ENCODE results near the gene KCNIP1.

Gene KCNIP1

DNA sequence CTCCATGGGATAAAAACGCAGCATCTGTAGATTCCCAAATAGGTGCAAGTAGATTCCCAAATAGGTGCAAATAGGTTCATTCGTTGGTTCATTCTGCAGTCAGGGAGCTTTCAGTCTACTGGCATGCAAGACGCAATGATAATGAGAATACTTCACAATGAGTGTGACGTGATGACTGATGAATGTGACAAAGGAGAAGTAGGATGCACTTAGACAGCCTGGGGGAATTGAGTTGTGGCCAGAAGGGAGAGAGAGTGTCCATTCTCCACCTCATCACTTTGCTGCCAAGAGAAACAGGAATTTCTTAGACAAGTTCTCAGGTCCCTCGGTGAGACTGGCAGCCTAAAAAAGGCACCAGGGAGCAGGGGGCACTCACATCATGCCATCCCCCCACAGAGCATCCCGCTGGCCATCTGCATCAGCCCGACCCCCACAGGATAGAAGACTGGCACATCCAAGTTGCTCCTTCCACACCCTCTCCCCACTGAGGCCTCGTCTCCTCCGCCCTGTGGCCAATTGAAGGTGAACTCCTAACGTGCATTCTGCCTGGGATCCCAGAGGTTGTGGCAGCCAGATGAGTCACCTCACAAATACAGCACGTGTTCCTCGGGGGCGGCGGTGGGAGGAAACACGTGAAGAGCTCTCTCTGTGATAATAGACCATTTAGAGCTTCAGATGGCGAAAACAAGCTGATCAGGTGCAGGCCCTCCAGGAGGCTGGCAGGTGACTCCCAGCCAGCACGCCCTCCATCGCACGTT lies 19.9 kb upstream of the KCNIP1 start:
- no peak for DNase-seq

DNA sequence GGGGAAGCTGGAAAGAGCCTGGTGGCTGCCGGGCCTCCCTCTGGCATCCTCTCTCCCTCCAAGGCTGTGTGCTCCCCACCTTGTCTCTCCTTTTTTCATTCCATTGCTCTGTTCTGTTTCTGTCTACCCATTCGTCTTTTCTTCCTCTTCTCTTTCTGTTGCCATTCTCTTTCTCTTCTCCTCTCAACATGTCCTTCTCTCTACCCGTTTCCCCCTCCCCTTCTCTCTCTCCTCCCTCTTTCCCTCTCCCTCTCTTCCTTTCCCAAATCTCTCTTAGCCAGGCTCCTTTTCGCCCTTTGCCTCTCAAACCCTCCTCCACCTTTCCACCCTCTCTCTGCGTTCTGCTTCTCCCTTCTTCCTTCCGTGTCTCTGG lies 19.4 kb upstream of the KCNIP1 start:
- no peak for DNase-seq

DNA sequence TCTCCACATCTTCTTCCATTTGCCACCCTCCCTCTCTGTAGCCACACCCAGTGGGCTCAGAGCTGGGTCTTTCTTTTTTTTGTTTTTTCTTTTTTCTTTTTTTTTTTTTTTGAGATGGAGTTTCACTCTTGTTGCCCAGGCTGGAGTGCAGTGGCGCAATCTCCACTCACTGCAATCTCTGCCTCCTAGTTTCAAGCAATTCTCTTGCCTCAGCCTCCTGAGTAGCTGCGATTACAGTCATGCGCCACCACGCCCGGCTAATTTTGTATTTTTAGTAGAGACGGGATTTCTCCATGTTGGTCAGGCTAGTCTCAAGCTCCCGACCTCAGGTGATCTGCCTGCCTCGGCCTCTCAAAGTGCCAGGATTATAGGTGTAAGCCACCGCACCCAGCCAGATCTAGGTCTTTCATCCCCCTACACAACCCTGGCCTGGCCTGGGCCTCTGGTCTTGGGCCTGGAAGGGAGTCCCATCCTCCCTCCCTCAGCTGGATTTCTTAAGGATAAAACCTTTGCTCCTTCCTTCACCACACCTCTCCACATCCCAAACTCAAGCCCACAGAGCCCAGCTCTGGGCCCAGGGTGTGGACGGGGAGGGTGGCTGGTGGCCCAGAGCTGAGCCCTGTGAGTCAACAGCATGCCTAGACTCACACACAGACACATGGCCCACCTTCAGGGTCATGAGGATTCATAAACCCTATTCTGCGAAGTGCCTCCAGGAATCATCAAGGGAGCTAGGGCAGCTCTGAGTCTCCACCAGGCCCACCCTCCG lies 18.8 kb upstream of the KCNIP1 start:
- DNase-seq = no peak

DNA sequence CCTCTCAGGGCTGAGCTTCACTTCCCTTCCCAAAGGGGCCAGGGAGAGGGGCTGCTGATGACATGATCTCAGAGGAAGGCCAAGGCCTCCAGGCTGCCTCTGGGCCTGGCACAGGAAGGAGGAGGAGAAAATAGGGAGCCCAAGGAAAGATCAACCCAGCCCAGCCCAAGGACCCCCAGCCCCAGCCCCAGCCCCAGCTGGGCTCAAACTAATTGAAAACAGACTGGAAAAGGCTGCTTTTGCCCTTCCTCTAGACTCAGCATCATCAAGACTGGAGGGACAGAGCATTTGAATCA lies 18.3 kb upstream of the KCNIP1 start:
- DNase-seq = no peak

DNA sequence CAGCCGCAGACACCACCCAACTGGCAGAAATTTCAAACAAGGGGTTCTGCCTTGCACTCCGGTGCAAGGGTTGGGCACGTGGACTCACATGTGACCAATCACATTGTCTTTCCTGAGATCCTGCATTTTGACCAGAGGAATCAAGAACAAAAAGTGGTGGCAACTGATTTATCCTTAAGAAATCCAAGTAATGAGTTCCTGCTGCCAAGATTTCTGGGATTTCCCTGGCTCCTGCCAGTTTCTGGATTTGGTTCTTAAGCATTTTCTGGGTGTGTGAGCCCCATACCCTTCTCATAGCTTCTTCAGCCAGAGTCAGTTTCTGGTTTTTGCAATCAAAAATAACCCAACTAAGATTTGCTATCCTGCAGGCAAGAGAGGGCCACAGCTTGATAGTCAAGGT lies 17.4 kb upstream of the KCNIP1 start:
- DNase-seq = no peak

DNA sequence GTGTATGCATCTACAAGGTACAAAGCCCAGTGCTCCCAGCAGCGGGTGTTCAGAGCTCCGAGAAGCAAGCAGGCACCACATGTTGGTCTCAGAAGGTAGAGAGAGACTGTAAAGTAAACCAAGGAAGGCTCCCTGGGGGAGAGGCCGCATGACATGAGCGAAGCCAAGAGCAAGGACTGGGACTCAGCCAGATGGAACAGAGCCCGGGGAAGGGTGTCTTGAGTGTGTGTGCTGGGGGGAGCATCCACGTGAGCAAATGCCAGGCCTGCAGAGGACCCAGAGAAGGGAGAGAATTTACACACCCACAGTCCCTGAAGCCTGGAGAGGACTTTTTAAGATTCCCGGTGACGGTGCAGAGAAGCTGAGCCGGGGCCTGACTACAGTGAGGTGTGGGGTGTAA lies 15.2 kb upstream of the KCNIP1 start:
- DNase-seq = no peak

DNA sequence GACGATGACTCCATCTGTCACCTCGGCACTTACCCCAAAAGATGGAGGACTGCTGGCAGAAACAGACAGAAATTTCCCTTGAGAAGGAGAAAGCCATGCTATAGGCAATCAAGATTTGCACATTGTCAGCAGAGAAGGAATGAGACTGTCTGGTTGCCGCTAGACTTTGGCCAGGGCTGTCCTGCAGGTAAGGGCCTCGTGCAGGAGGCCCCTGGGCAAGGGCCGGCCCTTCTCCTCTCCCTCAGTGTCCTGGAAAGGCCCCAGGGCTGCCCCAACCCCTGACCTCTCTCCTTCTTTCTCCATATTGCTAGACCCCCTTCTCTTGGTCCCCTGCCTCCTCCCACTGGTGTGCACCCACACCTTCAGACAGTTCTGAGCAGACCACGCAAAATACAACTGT lies 14.6 kb upstream of the KCNIP1 start:
- DNase-seq = no peak

DNA sequence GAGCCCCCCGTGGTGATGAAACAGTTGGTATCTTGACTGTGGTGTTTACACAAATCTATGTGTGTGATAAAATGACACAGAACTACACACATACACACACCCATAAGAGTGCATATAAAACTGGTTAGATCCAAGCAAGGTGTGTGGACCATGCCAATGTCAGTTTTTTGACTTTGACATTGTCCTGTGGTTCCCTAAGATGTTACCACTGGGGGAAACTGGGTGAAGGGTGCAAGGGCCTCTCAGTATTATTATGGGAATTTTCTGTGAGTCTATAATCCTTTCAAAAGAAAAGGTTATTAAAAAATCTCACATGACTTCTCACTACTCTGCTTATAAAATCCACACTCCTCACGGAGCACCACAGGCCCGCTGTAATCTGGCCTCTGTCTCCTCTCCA lies 13.4 kb upstream of the KCNIP1 start:
- DNase-seq = no peak

DNA sequence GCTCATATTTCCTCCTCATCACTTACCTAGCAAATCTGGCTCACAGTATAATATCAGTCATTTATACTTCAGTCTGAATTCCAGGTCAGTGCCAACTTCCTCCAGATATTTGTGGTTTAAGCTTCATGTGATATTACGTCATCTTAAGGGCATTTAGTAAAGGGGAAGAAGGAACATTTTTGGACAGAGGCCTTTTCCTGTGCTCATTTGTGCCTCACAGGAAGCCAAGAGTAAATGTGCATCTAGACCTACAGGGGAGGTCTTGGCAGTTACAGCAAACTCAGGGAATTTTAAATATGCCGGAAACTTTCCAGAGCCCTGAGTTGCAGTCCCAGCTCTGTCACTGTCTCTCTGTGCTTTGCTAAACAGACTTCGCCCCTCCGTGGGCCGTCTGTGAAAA lies 12.3 kb upstream of the KCNIP1 start:
- no peak for DNase-seq

DNA sequence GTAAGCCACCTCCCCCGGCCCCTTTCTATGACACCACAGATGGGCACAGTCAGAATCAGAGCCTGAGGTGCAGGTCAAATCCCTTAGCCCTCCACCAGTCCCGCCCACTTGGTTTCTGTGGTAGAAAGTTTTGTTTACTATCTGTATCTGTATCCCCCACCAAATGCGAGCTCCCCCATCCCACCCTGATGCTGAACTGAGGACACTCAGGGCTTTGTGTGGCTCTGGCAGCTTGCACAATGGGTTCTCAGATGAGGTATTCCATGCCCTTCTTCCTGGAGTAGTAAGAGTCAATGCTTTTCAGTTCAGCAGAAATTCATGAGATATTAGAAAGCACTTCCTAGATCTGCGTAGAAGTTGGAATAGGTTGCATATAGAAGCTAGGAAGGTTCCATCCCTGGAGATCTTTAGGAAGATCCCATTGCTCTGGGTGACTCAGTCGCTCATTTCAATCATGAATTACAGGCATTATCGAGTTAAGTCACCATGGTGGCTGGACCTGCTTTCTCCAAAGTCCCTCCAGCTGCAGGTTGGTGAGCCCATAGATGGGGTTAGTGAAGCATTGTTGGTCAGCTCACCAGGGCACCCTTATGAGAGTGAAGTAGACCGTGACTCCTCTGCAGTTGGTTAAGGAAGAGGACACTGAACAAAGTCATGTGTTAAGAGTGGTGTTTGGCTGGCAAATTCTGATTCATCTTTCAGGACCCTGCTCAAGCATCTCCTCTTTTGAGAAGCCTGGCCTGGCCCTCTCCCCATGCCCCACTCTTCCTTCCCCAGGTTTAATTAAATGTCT lies 10.6 kb upstream of the KCNIP1 start:
- DNase-seq = no peak

DNA sequence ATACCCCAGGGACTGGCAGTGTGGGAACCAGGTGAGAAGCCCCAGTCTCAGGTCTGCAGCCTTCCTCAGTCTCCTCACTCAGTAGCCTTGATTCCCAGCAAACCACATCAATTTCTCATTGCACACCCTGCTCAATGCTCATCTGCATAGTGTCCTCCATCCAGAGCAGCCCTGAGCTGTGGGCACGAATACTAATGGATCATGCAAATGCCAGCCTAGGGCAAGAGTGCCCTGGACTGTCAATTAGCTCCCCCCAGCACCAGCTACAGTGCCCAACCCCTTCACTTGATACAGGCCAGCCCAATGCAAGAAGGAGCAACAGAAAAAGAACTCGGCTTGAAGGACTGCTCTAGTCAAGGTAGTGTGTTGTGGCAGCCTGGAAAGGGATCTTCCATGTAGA lies 9.8 kb upstream of the KCNIP1 start:
- no peak for DNase-seq

DNA sequence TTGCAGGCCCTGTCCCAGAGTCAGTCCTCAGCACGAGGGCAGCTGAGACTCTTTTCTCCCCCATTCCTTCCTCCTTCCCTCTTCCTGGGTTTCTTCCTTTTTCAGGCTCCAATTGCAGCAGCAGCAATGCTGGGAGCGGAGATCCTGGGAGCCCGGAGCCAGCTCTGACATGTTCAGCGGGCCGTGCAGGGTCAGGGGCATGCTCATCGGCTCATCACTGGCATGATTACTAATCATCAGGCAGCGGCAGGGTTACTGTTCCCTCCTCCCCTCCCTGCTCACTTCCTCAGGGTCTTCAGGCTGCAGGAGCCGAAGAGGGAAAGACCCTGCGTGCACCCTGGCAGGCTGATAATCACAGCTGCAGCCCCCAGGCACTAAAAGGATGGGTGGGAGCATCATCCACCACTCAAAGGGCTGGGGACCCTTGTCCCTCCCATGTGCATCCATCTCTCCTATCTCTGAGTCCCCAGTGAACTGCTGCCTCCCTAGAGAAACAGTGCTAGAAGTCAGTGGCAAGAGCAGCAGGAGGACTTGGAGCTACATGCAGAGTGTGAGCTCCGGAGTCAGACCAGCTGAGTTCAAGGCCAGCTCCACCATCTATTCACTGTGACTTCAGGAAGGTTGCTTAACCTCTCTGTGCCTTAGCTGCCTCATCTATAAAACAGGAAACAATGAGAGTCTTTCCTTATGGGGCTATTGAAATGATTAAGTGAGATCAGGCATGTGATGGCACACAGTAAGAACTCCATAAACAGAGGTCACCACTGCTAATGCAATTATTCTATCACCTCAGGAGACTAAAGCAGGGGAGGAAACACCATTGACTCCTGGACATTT lies 7.8 kb upstream of the KCNIP1 start:
- no peak for DNase-seq

DNA sequence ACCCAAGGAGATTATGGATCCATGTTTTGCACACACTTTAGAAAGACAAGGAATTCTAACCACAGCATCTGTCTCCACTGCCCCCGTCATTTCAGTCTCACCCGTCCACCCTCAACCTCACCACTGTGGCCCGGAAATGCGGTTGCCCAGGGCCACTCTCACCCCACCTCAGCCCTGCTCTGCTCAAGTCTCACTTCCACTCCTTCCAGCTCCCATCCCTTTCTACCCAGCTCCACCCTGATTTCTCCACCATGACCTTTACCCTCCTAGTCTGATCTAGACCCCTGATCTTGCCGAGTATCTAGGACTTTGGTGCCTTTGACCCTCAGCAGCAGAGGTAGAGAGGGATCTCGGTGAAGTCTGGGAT lies 7.2 kb upstream of the KCNIP1 start:
- DNase-seq = no peak

DNA sequence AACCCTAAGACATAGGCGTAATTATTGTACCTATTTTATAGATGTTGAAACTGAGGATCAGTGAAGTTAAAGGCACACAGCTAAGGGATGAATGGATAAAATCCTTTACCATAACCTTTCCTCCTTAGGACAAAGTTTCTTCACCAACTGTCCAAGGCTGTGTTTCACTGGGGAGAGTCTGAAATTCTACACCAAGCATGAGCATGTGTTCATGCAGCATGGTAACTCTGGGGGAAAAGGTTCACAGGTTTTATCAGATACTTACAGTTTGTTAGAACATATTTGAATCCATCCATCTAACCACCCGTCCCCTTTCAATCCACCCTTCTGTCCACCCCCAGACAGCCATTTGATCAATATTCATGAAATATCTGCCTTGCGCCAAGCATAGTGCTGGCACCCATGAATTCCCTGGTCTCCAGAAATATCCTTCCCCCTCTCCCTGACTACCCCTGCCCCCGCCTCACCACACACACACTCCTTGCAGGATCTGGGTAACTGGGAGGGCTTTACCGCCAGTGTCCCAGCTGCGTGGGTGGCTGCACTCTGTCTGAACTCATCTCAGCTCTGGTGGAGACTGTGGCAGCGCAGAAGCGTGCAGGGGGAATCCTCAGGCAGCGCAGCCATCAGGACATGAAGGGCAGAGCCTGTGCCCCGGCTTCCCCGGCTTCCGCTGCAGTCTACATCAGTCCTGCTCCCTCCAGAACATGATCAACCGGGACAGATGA lies 6.3 kb upstream of the KCNIP1 start:
- DNase-seq = no peak

DNA sequence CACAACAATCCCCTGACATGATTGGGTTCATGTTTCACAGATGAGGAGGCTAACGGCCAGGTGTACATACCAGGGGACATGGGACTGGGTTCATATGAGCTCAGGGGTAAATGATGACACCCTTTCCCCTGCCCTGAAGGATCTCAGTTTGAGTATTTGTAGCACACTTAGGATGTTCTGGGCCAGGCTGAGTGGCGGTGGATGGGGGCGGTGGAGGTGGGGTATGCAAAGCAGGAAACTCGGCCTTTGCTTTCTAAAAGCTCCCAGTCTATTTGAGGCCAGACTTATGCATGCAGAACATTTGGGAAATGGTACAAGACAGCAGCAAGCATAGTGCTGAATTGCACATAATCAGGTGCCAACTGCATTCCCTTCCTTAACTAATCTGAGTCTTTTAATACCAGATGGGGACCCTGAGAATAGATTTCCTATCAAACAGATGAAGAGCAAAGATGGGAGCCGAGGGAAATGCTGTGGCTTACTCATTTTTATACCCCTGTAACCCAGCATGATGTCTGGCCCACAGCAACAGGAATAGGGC lies 4.9 kb upstream of the KCNIP1 start:
- DNase-seq = no peak

DNA sequence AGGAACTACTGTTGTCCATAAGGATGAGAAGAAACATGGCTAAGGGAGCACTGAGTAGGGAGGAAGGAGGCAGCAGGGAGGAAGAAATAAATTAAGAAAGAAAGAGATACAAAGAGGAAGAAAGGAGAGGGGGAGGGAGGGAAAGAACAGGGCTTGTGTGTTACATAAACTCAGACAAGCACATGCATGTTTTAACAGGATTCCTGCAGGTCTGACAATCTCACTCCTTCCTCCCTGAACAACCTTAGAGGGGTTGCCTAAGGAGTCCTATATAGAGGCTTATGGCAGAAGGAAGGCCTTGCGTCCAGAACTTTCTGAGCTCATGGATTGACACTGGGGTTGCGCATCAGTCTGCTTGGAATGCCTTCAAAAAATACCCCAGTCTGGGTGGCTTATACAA lies 4.2 kb upstream of the KCNIP1 start:
- DNase-seq = no peak

DNA sequence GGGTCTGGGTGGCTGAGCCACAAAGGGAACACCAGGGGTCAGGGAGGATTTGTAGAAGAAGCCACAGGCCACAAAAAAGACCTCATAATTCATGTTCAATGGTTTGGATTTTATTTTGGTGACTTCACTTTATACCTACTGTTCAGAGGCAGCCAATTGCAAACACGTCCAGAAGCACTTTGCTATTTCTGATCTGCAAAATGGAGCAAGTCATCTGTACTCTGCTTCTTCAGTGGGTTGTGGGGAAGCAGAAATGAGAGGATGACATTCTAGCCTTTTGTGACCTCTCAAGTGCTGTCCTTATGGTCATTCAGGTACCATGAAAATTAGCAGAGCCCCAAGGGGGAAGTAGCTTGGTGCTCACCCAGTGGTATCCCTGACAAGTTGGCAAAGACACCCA lies 2.5 kb upstream of the KCNIP1 start:
- DNase-seq = no peak

DNA sequence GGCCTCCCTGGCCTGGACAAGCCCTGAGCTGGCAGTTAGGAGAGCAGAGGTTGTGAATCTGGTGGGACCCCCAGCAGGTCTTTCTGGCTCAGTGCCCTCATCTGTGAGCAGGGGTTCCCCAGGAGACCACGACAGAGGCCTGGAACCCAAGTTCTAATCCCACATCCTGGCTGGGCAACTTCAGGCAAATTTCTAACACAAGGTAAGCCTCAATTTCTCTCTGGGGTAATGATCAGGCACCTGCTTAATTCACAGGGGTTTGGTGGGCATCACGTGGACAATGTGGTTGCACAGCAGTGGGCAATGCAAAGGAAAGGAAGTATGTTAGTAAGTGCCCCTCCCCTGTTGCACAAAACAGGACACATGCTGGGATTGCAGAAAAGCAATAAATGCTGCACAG lies 1.9 kb upstream of the KCNIP1 start:
- DNase-seq = no peak

DNA sequence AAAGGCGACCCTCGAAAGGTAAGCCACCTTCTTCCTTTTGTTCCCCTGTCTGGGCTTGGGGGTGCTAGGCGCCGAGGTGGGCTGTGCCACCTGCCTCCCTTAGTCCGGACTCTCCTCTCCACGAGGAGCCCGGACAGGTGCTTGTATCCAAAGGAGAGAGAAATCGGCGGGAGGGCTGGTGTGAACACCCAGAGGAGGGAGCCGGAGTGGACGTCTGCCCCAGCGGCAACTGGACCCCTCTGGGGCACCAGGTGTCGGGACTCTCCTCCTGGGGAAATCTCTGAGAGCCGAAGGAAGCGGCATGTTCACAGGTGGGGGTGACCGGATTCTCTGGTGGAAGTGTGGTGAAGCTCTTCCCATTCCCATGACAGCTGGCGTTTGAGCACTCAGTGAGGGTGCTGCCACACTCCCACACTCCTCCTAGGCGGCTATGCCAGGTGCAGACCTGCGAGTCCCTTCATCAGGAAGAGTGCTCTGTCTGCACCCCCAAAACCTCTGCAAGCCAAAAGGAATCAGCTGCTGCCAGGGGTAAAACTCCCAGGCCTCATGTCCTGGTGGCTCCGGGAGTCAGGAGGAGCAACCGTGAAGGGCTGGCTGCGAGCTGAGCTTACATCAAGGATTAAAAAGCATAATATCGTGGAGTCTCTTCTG lies 921 bp downstream of the KCNIP1 start:
- DNase-seq = no peak

DNA sequence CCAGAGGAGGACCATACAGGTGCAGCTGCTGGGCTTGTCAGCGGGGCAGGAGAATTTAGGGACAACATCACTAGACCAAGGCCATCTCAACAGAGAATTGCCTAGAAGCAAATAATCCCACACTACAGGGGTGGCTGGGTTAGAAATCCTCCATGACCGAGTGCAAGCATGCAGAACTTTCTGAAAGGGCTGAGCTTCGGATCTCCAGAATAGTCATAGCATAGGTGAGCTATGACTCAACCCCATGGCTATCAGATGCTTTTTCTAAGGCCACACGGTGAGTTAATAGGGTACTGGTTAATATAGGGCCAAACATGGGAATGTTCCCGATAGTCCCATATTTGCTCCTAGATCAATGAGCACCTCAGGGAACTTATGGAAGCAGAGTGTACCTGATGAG lies 4.2 kb downstream of the KCNIP1 start:
- no peak for DNase-seq

DNA sequence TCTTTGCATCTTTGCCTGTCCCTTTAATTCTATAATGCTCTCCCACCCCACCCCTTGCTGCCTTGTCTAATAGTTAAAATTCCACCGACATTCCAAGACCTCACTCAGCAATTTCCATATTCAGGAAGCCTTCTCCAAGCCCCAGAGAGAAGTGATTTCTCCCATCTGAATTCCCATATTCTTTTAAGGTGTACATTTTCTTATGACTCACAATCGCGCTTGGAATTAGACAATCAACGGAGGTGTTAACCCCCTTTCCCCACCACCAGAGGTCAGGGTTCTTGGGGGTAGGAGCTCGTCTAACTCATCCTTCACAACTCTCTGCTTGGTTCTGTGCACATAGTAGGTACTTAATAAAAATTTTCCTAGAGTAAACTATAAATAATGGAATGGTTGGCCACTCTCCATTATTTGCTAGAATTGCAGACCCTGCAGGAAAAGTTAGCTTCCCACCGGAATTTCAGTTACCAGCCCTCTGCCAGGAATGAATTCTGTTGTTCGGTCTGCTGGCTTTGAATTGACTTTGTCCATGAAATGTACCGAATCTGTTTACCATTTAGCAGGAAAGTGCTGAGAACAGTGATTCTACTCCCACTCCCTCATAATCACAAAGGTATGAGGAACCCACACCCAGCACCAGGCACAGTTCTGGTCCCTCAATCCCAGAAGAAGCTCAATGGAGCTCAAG lies 5.0 kb downstream of the KCNIP1 start:
- DNase-seq = no peak

All from T1000 (cell line).